Fibroblast of skin of left quadriceps (primary cell): ENCODE results near the gene SNX24.
A peak's percentile ranks its signal among the peaks of the same experiment; 100 is the strongest.
"Not testable (repeated sequence)": the region's sequence is repeated elsewhere in the genome, so short reads cannot be mapped to it uniquely, and the experiment has no call there.

Experiments used
- DNase-seq, 2 experiments: peaks; one replicate each; pipeline ENCODE4 v3.0.0-alpha.2; 2013; ENCODE audit warnings: low read depth in 2 of 2

The SNX24 gene

GRCh38 chr5:122967085-122967484 lies 121.7 kb downstream of the SNX24 start:
- no peak for DNase-seq

DNA sequence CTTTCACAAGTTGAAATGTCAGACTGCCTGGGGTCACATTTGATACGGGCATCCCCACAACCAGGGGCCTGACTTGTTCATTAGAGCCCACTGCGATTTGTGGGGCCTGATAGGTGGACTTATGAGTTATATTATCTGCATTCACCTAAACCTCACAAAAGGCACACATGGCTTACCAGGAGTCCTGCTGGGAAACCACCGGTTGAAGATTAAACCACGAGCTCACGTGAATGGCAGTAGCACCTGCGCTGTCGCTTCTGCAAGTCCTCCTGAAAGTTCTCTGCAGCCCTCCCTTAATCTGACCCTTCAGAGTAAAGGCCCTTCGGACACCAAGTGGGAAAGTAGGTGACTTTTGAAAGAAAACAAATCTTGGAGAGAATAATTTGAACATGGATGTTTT lies 122.2 kb downstream of the SNX24 start:
- DNase-seq = no peak

- not testable (repeated sequence) for DNase-seq
Observed at GRCh38 chr5:122968056-122968455, 122.6 kb downstream of the SNX24 start.

GRCh38 chr5:122971333-122971732 lies 125.9 kb downstream of the SNX24 start:
- no peak for DNase-seq

- peak; percentile 3 to 5 for DNase-seq
Observed at GRCh38 chr5:122972877-122973276, 127.5 kb downstream of the SNX24 start.

- not testable (repeated sequence) for DNase-seq
Observed at GRCh38 chr5:122973759-122974158, 128.3 kb downstream of the SNX24 start.

GRCh38 chr5:122974251-122974650 lies 128.8 kb downstream of the SNX24 start:
- DNase-seq = not testable (repeated sequence)

- no peak for DNase-seq
Observed at GRCh38 chr5:122977319-122977718, 131.9 kb downstream of the SNX24 start.

GRCh38 chr5:122978068-122978467 lies 132.7 kb downstream of the SNX24 start:
- DNase-seq = no peak

DNA sequence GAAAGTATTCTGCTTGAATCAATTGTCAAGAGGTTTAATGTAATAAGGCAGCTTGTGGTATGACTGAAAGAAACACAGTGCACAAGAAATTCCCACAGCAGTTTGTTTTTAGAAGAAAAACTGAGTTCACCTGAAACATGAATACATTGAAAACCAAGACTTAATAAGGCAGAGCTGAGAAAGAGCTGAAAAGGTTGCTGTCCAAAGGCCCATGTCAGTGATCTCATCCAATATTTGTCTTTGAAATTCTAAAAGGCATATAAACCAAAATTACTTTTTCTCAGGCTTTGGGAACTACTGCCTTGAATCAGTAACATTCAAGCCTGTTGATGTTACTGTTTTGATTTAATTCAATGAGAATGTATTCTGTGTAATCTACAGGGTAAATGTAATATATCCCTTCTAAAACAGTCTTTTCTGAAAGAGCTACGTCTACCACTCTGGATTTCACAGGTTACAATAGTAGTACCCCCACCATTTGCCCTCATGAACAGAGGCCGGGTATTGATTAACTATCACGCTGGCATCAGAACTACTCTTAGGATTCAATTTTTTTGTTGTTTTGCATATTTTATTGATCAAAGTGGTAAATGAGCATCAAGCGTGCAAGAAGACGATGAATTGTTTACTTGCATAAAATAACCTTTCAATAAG lies 133.4 kb downstream of the SNX24 start:
- DNase-seq = no peak

GRCh38 chr5:122981846-122982245 lies 136.4 kb downstream of the SNX24 start:
- no peak for DNase-seq

GRCh38 chr5:122982376-122982775 lies 137.0 kb downstream of the SNX24 start:
- DNase-seq = no peak

DNA sequence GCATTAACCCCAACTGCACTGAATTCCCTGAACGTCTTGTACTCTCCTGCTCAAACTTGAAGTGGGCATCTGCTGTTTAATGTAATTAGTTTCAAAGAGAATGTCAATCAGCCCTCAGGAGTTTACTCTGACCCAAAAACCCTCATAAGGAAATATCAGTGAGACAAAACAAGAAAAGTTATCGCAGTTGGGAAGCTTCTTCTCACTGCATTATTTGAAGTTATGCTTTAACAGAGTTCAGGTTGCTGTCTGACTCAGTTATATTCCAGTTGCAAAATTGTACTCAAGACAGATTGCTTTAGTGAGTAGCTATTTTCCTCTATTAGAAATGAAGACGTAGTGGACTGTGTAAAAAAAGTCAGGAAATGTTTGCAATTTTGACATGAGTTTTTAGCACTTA lies 139.0 kb downstream of the SNX24 start:
- DNase-seq = no peak

GRCh38 chr5:122985006-122985700 lies 139.7 kb downstream of the SNX24 start:
- no peak for DNase-seq

- no peak for DNase-seq
Observed at GRCh38 chr5:122985954-122986721, 140.7 kb downstream of the SNX24 start.

DNA sequence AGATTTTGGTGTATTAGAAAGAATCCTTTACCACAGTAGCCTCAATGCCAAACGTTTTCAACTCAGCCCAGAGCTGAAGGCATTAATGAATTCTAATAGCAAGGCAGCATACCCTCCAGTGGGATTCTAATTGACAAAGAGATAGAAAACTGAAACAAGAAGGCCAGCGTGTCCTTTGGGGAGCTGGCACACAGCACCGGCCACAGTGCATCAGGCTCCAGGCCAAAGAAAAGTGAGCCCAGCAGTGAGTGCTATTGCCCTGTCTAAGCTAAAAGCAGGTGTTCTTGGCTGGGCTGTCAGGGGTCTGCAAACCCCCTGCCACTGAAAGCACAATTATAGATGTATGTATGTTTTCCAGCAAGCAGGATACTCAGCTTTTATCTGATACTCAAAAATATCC lies 150.7 kb downstream of the SNX24 start:
- no peak for DNase-seq

GRCh38 chr5:122997294-122997693 lies 151.9 kb downstream of the SNX24 start:
- no peak for DNase-seq

- no peak for DNase-seq
Observed at GRCh38 chr5:122999947-123000563, 154.6 kb downstream of the SNX24 start.

GRCh38 chr5:123000731-123001130 lies 155.3 kb downstream of the SNX24 start:
- no peak for DNase-seq

DNA sequence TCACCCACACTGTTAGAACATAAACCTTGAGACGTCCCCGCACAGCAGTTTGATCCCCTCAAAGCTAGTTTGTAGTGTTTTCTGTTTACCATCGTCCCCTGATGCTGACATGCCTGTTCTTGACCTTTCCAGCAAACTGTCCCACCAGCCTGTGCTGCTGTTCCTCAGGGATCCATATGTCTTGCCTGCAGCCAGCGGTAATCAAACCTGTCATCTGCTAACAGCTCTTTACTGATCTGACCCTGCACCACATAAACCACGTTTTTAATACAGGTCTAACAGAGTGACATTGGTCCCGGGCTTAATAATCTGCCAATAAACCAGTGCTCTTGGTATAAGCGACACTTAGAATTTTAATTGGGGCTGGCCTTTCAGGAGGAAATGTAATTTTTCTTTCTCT lies 156.4 kb downstream of the SNX24 start:
- no peak for DNase-seq

DNA sequence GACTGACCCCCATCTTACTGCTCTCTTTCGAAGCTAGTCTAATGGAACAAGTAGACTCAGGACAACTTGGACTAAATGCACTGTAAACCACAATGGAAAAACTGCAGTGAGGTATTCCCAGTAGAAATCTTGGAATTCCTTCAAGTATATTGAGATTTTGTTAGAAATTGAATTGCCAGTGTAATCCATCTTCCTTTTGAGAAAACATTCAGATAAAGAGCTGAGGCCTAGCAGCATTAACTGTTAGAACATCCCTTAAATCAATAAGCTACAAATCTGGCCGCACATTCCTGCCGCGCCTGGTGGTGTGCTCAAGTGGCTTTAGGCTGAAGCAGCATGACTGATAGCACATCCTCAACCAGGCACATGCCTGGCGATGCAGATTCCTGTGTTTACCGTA lies 161.8 kb downstream of the SNX24 start:
- no peak for DNase-seq

GRCh38 chr5:123007754-123008153 lies 162.3 kb downstream of the SNX24 start:
- no peak for DNase-seq
